ENCODE measurements around the gene WWP2. TPM values are rescaled to one million over a fixed set of nuclear protein-coding genes. Genes with fewer than 3 reads are reported as not detected.

Gene WWP2
- total RNA-seq: 20.2 and 29.2 TPM in 2 replicates

DNA sequence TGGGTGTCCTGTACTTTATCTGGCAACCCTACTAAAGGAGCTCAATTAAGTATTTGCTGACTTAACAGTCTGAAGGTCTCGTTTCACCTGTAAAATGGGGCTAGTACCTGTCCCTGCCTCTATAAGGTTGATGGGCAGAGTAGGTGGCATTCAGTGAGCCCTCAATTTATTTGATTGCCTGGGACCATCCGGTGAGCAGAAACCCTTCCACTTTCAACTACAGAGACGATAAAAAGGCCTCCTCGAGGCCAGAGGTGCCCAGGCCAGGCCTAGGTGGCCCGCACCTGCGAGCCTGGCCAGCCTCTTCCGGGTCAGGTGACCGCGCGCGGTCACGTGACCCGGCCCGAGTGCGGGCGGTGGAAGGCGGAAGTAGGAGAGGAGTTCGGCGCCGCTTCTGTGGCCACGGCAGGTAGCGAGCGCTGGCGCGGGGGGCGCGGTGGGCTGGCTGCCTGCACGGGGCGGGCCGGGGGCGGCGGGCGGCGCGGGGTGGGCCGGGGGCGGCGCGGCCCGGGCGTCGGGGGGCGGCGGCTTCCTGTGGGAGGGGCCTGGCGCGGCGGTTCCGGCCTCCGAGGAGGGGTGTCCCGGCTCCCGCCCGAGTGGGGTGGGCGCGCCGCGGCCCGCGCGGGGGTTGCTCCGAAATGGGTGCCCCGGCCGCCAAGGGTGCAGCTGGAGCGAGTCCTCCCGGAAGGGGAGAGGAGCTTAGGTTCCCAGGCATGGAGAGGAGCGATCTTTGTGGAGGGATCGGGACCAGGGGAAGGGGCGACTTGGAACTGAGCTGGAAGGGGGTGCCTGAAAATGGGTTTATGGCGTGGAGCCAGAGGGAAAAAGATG, at the start of gene WWP2:
TSS of gene WWP2 (plus strand) at position 350 of the 831 bp plus-strand sequence. CDS start 24,679 bp downstream, outside the sequence.

GRCh38 chr16:69726313-69727060, 35.6 kb upstream of the WWP2 start, which contains the start of gene NQO1:
Gene NQO1, minus strand, starts transcription at chr16:69726560. Its CDS starts 121 bp downstream, at chr16:69726439.

DNA sequence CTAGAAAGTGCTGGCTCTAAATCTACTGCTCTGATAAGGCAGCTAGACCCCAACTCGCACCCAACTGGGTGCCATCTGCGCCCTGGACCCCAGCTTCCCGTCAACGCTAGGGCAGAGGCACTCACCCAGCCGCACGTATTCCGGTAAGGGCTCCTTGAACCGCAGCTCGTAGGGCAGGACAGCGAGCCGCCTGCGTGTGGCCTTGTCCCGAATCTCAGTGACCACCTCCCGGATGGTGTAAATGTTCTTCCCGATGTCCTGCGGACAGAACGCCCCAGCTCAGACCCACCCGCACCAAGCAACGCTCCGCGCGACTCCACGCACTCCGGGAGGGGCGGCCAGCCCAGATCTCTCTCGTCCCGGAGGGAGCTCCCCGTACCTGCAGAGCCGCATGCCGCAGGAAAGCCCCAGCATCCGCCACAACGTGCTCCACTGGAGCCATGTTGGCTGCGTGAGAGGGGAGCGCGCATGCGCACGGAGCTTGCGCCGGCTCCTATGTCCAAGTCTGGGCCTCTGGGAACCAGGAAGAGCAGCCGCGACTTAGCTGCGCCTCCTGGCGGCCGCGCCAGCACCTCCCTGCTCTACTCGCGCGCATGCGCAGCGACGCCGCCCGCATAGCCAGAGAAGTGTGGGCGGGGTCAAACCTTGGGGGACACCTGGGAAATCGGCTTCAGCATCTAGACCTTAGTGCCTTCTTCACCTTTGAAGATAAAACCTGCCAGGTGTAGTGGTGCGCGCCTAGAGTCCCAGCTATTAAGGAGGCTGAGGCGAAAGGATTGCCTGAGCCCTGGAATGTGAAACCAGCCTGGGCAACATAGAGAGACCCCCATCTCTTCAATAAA, 7.4 kb upstream of the WWP2 start, which contains the start of gene NOB1:
TSS of gene NOB1 (minus strand) at position 458 of the 842 bp plus-strand sequence. CDS start at position 442, 16 bp downstream.

GRCh38 chr16:69951017-69951671, 189.0 kb downstream of the WWP2 start, which contains the start of gene CLEC18A:
Gene CLEC18A, plus strand, starts transcription at chr16:69951334. Its CDS starts 33 bp downstream, at chr16:69951367.

Other genes with a start within 250 kb of the WWP2 start
- 24.3 and 27.9 TPM in 2 replicates for gene NFAT5, start 196.4 kb upstream of the WWP2 start, total RNA-seq
- 1,009 and 1,292 TPM in 2 replicates for gene NQO1, start 35.8 kb upstream of the WWP2 start, total RNA-seq
- gene NOB1, start 7.4 kb upstream of the WWP2 start, total RNA-seq: 15.4 and 26.5 TPM in 2 replicates
- gene CLEC18A, start 189.0 kb downstream of the WWP2 start, total RNA-seq: 0.33 and 0.58 TPM in 2 replicates

All from smooth muscle cell of trachea (primary cell).